Osteocyte (in vitro differentiated cells): Measurements from ENCODE around the gene COA1. TPM values are rescaled to one million over a fixed set of nuclear protein-coding genes. Genes with fewer than 3 reads are reported as not detected.

Source experiments
- DNase-seq: peaks from one replicate; pipeline ENCODE4 v3.0.0; 2021; ENCODE audit warnings: mixed read lengths; ENCODE audit not compliant: unreplicated experiment; ENCODE audit errors: extremely low spot score
- H3K27ac Mint-ChIP-seq: one replicate; pipeline ENCODE4 v1.8.0; 2021; ENCODE audit warnings: mild to moderate bottlenecking, mixed read lengths; ENCODE audit not compliant: unreplicated experiment
- H3K27me3 Mint-ChIP-seq: one replicate; pipeline ENCODE4 v1.8.0; 2021; ENCODE audit warnings: mixed read lengths; ENCODE audit not compliant: unreplicated experiment
- H3K36me3 Mint-ChIP-seq: one replicate; pipeline ENCODE4 v1.8.0; 2021; ENCODE audit warnings: mixed read lengths; ENCODE audit not compliant: unreplicated experiment
- H3K4me1 Mint-ChIP-seq: one replicate; pipeline ENCODE4 v1.8.0; 2021; ENCODE audit warnings: mixed read lengths; ENCODE audit not compliant: unreplicated experiment
- H3K4me3 Mint-ChIP-seq: one replicate; pipeline ENCODE4 v1.8.0; 2021; ENCODE audit warnings: mild to moderate bottlenecking, moderate library complexity, mixed read lengths; ENCODE audit not compliant: unreplicated experiment
- H3K9me3 Mint-ChIP-seq: one replicate; pipeline ENCODE4 v1.8.0; 2021; ENCODE audit warnings: mixed read lengths; ENCODE audit not compliant: unreplicated experiment
- CTCF ChIP-seq: fragments of 200-600 bp; sonication (generic); IDR thresholded peaks from 2 replicates; pipeline ENCODE4 v1.5.0; 2021; ENCODE audit warnings: antibody characterized with exemption, mild to moderate bottlenecking, moderate library complexity
- total RNA-seq: library from RNA; stranded (reverse); gene quantifications from 2 replicates; pipeline ENCODE4 v1.2.1, GENCODE V29; 2021

The COA1 gene
- total RNA-seq, 1 donor from 2014 or later = 45.9 TPM

GRCh38 chr7:43702974-43703373, 26.3 kb downstream of the COA1 start:
- DNase-seq = no peak
- no peak overlapping the region for H3K4me3 Mint-ChIP-seq
- no peak overlapping the region for H3K27ac Mint-ChIP-seq
- no peak for TF ChIP-seq CTCF
- peaks cover 2% of the 10 kb centered on the region for H3K4me1 Mint-ChIP-seq
- H3K36me3 Mint-ChIP-seq = peaks cover 17% of the 10 kb centered on the region
- no peaks in the 10 kb centered on the region for H3K27me3 Mint-ChIP-seq
- H3K9me3 Mint-ChIP-seq = no peaks in the 10 kb centered on the region

DNA sequence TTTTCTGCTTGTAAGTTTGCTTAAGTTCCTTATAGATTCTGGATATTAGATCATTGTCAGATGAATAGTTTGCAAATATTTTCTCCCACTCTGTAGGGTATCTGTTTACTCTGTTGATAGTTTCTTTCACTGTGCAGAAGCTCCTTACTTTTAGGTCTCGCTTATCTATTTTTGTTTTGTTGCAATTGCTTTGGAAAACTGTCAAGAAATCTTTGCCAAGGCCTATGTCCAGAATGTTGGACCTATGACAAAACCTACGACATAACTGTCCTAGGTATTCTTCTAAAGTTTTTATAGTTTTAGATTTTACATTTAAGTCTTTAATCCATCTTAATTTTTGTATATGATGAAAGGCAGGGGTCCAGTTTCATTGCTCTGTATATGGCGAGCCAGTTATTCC, 27.4 kb downstream of the COA1 start:
- H3K27me3 Mint-ChIP-seq = no peaks in the 10 kb centered on the region
- no peak for DNase-seq
- H3K36me3 Mint-ChIP-seq = peaks cover 14% of the 10 kb centered on the region
- no peaks in the 10 kb centered on the region for H3K9me3 Mint-ChIP-seq
- H3K4me3 Mint-ChIP-seq = no peak overlapping the region
- no peak overlapping the region for H3K27ac Mint-ChIP-seq
- no peak for TF ChIP-seq CTCF
- H3K4me1 Mint-ChIP-seq = peaks cover 2% of the 10 kb centered on the region

DNA sequence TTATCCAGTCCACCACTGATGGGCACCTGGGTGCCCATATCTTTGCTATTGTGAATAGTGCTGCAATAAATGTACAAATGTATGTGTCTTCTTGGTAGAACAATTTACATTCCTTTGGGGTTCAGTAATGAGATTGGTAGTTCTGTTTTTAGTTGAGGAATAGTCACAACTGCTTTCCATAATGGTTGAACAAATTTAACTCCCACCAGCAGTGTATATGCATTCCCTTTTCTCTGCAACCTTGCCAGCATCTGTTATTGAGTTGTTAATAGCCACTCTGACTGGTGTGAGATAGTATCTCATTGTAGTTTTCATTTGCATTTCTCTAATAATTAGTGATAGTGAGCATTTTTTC, 27.8 kb downstream of the COA1 start:
- peaks cover 2% of the 10 kb centered on the region for H3K4me1 Mint-ChIP-seq
- no peak for DNase-seq
- H3K4me3 Mint-ChIP-seq = no peak overlapping the region
- TF ChIP-seq CTCF = no peak
- H3K36me3 Mint-ChIP-seq = peaks cover 14% of the 10 kb centered on the region
- no peaks in the 10 kb centered on the region for H3K27me3 Mint-ChIP-seq
- no peaks in the 10 kb centered on the region for H3K9me3 Mint-ChIP-seq
- H3K27ac Mint-ChIP-seq = no peak overlapping the region

GRCh38 chr7:43700646-43701499, 28.4 kb downstream of the COA1 start:
- peaks cover 13% of the 10 kb centered on the region for H3K36me3 Mint-ChIP-seq
- no peak for DNase-seq
- peaks cover 2% of the 10 kb centered on the region for H3K4me1 Mint-ChIP-seq
- H3K9me3 Mint-ChIP-seq = no peaks in the 10 kb centered on the region
- no peak for TF ChIP-seq CTCF
- H3K4me3 Mint-ChIP-seq = no peak overlapping the region
- H3K27ac Mint-ChIP-seq = no peak overlapping the region
- H3K27me3 Mint-ChIP-seq = no peaks in the 10 kb centered on the region

DNA sequence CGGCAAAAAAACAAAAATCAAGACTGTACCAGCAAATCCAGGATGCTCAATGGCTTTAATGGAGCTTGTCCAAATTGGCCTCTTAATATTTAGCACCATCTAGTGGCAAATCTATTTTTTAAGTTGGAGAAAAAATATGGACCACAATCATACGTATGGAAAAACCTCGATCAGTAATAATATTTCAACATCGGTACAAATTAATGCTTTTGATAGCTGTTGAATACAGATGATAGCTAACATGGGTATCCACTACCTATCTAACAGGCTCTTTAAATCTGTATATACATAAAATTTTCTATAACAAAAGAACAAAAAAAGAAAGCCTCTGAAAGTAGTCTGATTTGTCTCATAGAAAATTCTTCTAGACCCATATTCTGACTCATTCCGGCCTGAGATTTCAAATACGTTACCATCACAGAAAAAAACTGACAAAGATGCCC, 29.2 kb downstream of the COA1 start:
- peaks cover 2% of the 10 kb centered on the region for H3K4me1 Mint-ChIP-seq
- no peaks in the 10 kb centered on the region for H3K9me3 Mint-ChIP-seq
- no peak for DNase-seq
- peak; percentile 76 for TF ChIP-seq CTCF
- H3K27me3 Mint-ChIP-seq = no peaks in the 10 kb centered on the region
- H3K36me3 Mint-ChIP-seq = peaks cover 9% of the 10 kb centered on the region
- H3K27ac Mint-ChIP-seq = peak overlapping the region; percentile 9
- H3K4me3 Mint-ChIP-seq = no peak overlapping the region
